WTC11 (cell line): Measurements from ENCODE around the gene CD300LG.

Experiments
- ATF1 ChIP-seq: sonication (generic); formaldehyde crosslinking; IDR thresholded peaks from 2 replicates; pipeline ENCODE4 v1.8.1; 2023; ENCODE audit warnings: mild to moderate bottlenecking, moderate library complexity, missing genetic modification reagents
- MAX ChIP-seq: sonication (generic); formaldehyde crosslinking; IDR thresholded peaks from 2 replicates; pipeline ENCODE4 v1.8.0; 2022; ENCODE audit warnings: mild to moderate bottlenecking, missing genetic modification reagents
- PREB ChIP-seq: sonication (generic); formaldehyde crosslinking; IDR thresholded peaks from 2 replicates; pipeline ENCODE4 v1.8.1; 2022; ENCODE audit warnings: mild to moderate bottlenecking, missing genetic modification reagents, moderate library complexity, borderline replicate concordance
- RELA ChIP-seq: sonication (generic); formaldehyde crosslinking; IDR thresholded peaks from 2 replicates; pipeline ENCODE4 v1.8.1; 2022; ENCODE audit warnings: missing genetic modification reagents, mild to moderate bottlenecking, borderline replicate concordance
- SMAD4 ChIP-seq: sonication (generic); formaldehyde crosslinking; IDR thresholded peaks from 2 replicates; pipeline ENCODE4 v1.8.0; 2022; ENCODE audit warnings: mild to moderate bottlenecking, missing genetic modification reagents
- ZNF263 ChIP-seq: sonication (generic); formaldehyde crosslinking; IDR thresholded peaks from 2 replicates; pipeline ENCODE4 v1.8.1; 2022; ENCODE audit warnings: low read depth, mild to moderate bottlenecking, moderate library complexity, missing genetic modification reagents

- TF ChIP-seq PREB (CRISPR knock-in tag) (no peak), RELA (no peak), MAX (CRISPR knock-in tag) (no peak), ZNF263 (CRISPR knock-in tag) (no peak), SMAD4 (CRISPR knock-in tag) (no peak), ATF1 (CRISPR knock-in tag) (no peak)
Observed at GRCh38 chr17:43831633-43832032, 15.3 kb upstream of the CD300LG start.
